OCI-LY1 (cell line): ENCODE measurements around the gene HDHD2.

Experiments used
- H2AFZ ChIP-seq: fragments of 200-600 bp; sonication (generic), shearing (Covaris generic); 2 replicates; pipeline ENCODE4 v1.6.0; 2014; ENCODE audit warnings: antibody characterized with exemption, mild to moderate bottlenecking, low read length
- H3F3A ChIP-seq: fragments of 200-600 bp; sonication (generic), shearing (Covaris generic); 2 replicates; pipeline ENCODE4 v1.6.0; 2014; ENCODE audit warnings: mild to moderate bottlenecking, antibody characterized with exemption, low read length, moderate library complexity; ENCODE audit not compliant: insufficient read depth
- H3K27ac ChIP-seq: fragments of 200-600 bp; sonication (generic); 2 replicates; pipeline ENCODE4 v1.5.1; 2014; ENCODE audit warnings: low read length, mixed run types, mild to moderate bottlenecking, low read depth; ENCODE audit not compliant: poor library complexity, severe bottlenecking
- H3K27me3 ChIP-seq: fragments of 200-600 bp; sonication (generic); 2 replicates; pipeline ENCODE4 v1.6.0; 2014; ENCODE audit warnings: antibody characterized with exemption, mild to moderate bottlenecking, low read length, moderate library complexity; ENCODE audit not compliant: insufficient read depth
- H3K36me3 ChIP-seq: fragments of 200-600 bp; sonication (generic); 2 replicates; pipeline ENCODE4 v1.6.1; 2014; ENCODE audit warnings: mild to moderate bottlenecking, antibody characterized with exemption, low read length, moderate library complexity, mixed read lengths; ENCODE audit not compliant: insufficient read depth
- H3K4me1 ChIP-seq: fragments of 200-600 bp; sonication (generic); 2 replicates; pipeline ENCODE4 v1.5.1; 2014; ENCODE audit warnings: mild to moderate bottlenecking, low read length, moderate library complexity; ENCODE audit not compliant: insufficient read depth, severe bottlenecking
- H3K4me2 ChIP-seq: fragments of 200-600 bp; sonication (generic), shearing (Covaris generic); 2 replicates; pipeline ENCODE4 v1.6.1; 2014; ENCODE audit warnings: low read length
- H3K4me3 ChIP-seq: fragments of 200-600 bp; sonication (generic); 2 replicates; pipeline ENCODE4 v1.5.1; 2014; ENCODE audit warnings: low read length, low read depth, mild to moderate bottlenecking, mixed read lengths; ENCODE audit not compliant: poor library complexity, severe bottlenecking
- H3K79me2 ChIP-seq: fragments of 200-600 bp; shearing (Covaris generic); 2 replicates; pipeline ENCODE4 v1.6.1; 2016; ENCODE audit warnings: mixed run types, low read length, mixed read lengths; ENCODE audit not compliant: insufficient read depth
- H3K9ac ChIP-seq: fragments of 200-600 bp; sonication (generic), shearing (Covaris generic); 2 replicates; pipeline ENCODE4 v1.6.1; 2014; ENCODE audit warnings: mild to moderate bottlenecking, low read length, mixed read lengths
- H3K9me2 ChIP-seq: fragments of 200-600 bp; sonication (generic), shearing (Covaris generic); 2 replicates; pipeline ENCODE4 v1.6.1; 2014; ENCODE audit warnings: low read depth, mild to moderate bottlenecking, low read length, mixed read lengths
- H3K9me3 ChIP-seq: fragments of 200-600 bp; shearing (Covaris generic); 2 replicates; pipeline ENCODE4 v1.6.1; 2014; ENCODE audit warnings: low read length, mixed read lengths
- H4K20me1 ChIP-seq: fragments of 200-600 bp; sonication (generic), shearing (Covaris generic); 2 replicates; pipeline ENCODE4 v1.6.0; 2016; ENCODE audit warnings: mild to moderate bottlenecking, low read length; ENCODE audit not compliant: insufficient read depth
- CTCF ChIP-seq: fragments of 200-600 bp; sonication (generic), shearing (Covaris generic); IDR thresholded peaks from 2 replicates; pipeline ENCODE4 v1.5.1; 2017; ENCODE audit warnings: mild to moderate bottlenecking, antibody characterized with exemption, low read length, moderate library complexity, mixed read lengths
- EZH2 ChIP-seq: fragments of 200-600 bp; sonication (generic), shearing (Covaris generic); IDR thresholded peaks from 2 replicates; pipeline ENCODE4 v1.8.0; 2017; ENCODE audit warnings: borderline replicate concordance, mixed run types, mild to moderate bottlenecking, antibody characterized with exemption, low read length, moderate library complexity, mixed read lengths

The HDHD2 gene

DNA sequence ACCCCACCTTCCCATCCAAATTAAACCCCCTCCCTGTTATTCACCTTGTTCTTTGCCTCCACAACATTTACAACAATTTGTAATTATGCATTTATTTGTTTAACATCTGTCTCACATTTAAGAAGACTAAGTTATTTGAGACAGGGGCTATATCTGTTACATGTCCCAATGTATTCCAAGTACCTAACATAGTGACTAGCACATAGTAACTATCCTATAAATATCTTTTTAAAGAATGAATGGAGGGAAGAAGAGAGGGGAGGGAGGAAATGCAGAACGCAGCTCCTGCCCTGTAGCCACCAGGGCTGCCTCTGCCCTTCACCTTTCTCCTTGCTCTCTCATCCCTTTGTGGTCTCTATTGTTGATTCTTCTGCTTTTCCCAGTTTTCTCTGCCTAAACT lies 40.6 kb downstream of the HDHD2 start:
- no peaks in the 10 kb centered on the region for H3K9me2 ChIP-seq
- H3K9ac ChIP-seq: no peak overlapping the region
- H3K4me3 ChIP-seq: no peak overlapping the region
- H2AFZ ChIP-seq: no peak overlapping the region
- no peaks in the 10 kb centered on the region for H4K20me1 ChIP-seq
- H3K36me3 ChIP-seq: peaks cover 42% of the 10 kb centered on the region
- H3K9me3 ChIP-seq: no peaks in the 10 kb centered on the region
- H3K79me2 ChIP-seq: no peaks in the 10 kb centered on the region
- H3K4me1 ChIP-seq: no peaks in the 10 kb centered on the region
- TF ChIP-seq EZH2 (no peak), CTCF (no peak)
- H3K27me3 ChIP-seq: no peaks in the 10 kb centered on the region
- no peaks in the 10 kb centered on the region for H3F3A ChIP-seq
- no peak overlapping the region for H3K27ac ChIP-seq
- H3K4me2 ChIP-seq: no peak overlapping the region

- TF ChIP-seq EZH2: no peak
- TF ChIP-seq CTCF: no peak
- H3K4me2 ChIP-seq: no peak overlapping the region
- no peak overlapping the region for H3K9ac ChIP-seq
- H3F3A ChIP-seq: no peaks in the 10 kb centered on the region
- no peaks in the 10 kb centered on the region for H3K79me2 ChIP-seq
- H3K27me3 ChIP-seq: no peaks in the 10 kb centered on the region
- peaks cover 48% of the 10 kb centered on the region for H3K36me3 ChIP-seq
- H3K4me1 ChIP-seq: no peaks in the 10 kb centered on the region
- H3K27ac ChIP-seq: no peak overlapping the region
- H3K4me3 ChIP-seq: no peak overlapping the region
- no peaks in the 10 kb centered on the region for H3K9me3 ChIP-seq
- H4K20me1 ChIP-seq: no peaks in the 10 kb centered on the region
- H2AFZ ChIP-seq: no peak overlapping the region
- no peaks in the 10 kb centered on the region for H3K9me2 ChIP-seq
Observed at GRCh38 chr18:47108998-47109405, 41.3 kb downstream of the HDHD2 start.

DNA sequence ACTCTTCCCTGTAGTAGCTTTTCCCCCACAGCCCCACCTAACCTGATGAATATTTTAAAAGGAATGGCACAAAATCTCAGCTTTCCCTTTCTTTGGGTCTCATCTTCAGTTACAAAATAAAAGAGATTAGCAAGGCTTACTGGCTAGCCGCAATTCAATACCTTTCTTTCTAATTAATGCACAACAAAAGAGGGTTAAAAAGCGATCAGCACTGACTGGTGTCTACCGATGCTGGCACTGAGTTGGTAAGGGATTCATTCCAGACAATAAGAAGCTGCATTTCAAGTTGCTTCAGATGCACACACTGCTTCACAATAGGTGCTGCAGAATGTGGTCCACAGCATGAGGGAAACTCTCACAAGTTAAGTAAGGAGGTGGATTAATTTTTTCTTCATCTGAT lies 41.9 kb downstream of the HDHD2 start:
- no peak overlapping the region for H3K4me2 ChIP-seq

More for the DNA sequence above, 41.9 kb downstream of the HDHD2 start:
- TF ChIP-seq CTCF: no peak
- no peak for TF ChIP-seq EZH2
- Histone ChIP-seq H2AFZ (no peak overlapping the region), H3K27ac (no peak overlapping the region), H3K36me3 (peaks cover 45% of the 10 kb centered on the region), H4K20me1 (no peaks in the 10 kb centered on the region), H3F3A (no peaks in the 10 kb centered on the region), H3K27me3 (no peaks in the 10 kb centered on the region), H3K9me3 (no peaks in the 10 kb centered on the region), H3K9ac (no peak overlapping the region), H3K4me3 (no peak overlapping the region), H3K79me2 (no peaks in the 10 kb centered on the region), H3K4me1 (no peaks in the 10 kb centered on the region), H3K9me2 (no peaks in the 10 kb centered on the region)
